Measurements from ENCODE around the gene AQP4.
A peak's percentile ranks its signal among the peaks of the same experiment; 100 is the strongest.

Gene AQP4

GRCh38 chr18:26840965-26841364, 24.5 kb downstream of the AQP4 start:
- Histone ChIP-seq H3K79me2 (ENCODE audit: control insufficient read depth, insufficient read depth, low read length, poor library complexity) (no peaks in the 10 kb centered on the region), H2BK5ac (ENCODE audit: low read depth, low read length, poor library complexity) (no peak overlapping the region), H2AFZ (ENCODE audit: insufficient read depth, low read length, poor library complexity) (no peak overlapping the region)

GRCh38 chr18:26839609-26840008, 25.9 kb downstream of the AQP4 start:
- H3K9ac ChIP-seq (ENCODE audit: low read length), result no peak overlapping the region
- no peak overlapping the region for H4K8ac ChIP-seq (ENCODE audit: low read depth, low read length)
- H3K9me3 ChIP-seq (ENCODE audit: insufficient read depth, low read depth, low read length), result peaks cover 3% of the 10 kb centered on the region
- no peak overlapping the region for H2BK120ac ChIP-seq (ENCODE audit: insufficient read depth, low read length, poor library complexity)
- H3K23ac ChIP-seq (ENCODE audit: low read length), result no peak overlapping the region
- no peak overlapping the region for H2BK5ac ChIP-seq (ENCODE audit: low read depth, low read length, poor library complexity)
- no peak overlapping the region for H4K12ac ChIP-seq (ENCODE audit: low read depth, low read length)
- no peak overlapping the region for H3K18ac ChIP-seq (ENCODE audit: low read length)
- no peaks in the 10 kb centered on the region for H3K79me1 ChIP-seq (ENCODE audit: low read length)
- H3K27ac ChIP-seq (ENCODE audit: low read depth, low read length), result no peak overlapping the region
- H2AFZ ChIP-seq (ENCODE audit: insufficient read depth, low read length, poor library complexity), result no peak overlapping the region
- no peak overlapping the region for H3K4ac ChIP-seq (ENCODE audit: low read depth, low read length)
- no peaks in the 10 kb centered on the region for H3K36me3 ChIP-seq (ENCODE audit: control insufficient read depth in 1 of 2, insufficient read depth in 2 of 2, low read length in 2 of 2)
- no peak overlapping the region for H2BK12ac ChIP-seq (ENCODE audit: low read length)
- WGBS (ENCODE audit: extremely low coverage, insufficient coverage, insufficient read length), result no CpG with 5 or more reads among the region's 2 CpGs
- no peak overlapping the region for H3K14ac ChIP-seq (ENCODE audit: low read length)
- H3K4me3 ChIP-seq (ENCODE audit: low read depth, low read length), result no peak overlapping the region
- H2AK5ac ChIP-seq (ENCODE audit: low read length), result no peak overlapping the region
- H3K27me3 ChIP-seq (ENCODE audit: insufficient read depth, low read length), result no peaks in the 10 kb centered on the region
- no peaks in the 10 kb centered on the region for H3K79me2 ChIP-seq (ENCODE audit: control insufficient read depth, insufficient read depth, low read length, poor library complexity)
- no peak for DNase-seq
- H3K4me2 ChIP-seq (ENCODE audit: low read length), result no peak overlapping the region
- no peaks in the 10 kb centered on the region for H3K4me1 ChIP-seq (ENCODE audit: control insufficient read depth in 1 of 2, insufficient read depth in 2 of 2, low read length in 2 of 2)
- no peak overlapping the region for H4K91ac ChIP-seq (ENCODE audit: low read depth, low read length)

More at GRCh38 chr18:26840965-26841364, 24.5 kb downstream of the AQP4 start:
- H2AK5ac ChIP-seq (ENCODE audit: low read length), result no peak overlapping the region
- no peaks in the 10 kb centered on the region for H3K4me1 ChIP-seq (ENCODE audit: control insufficient read depth in 1 of 2, insufficient read depth in 2 of 2, low read length in 2 of 2)
- no peak overlapping the region for H4K8ac ChIP-seq (ENCODE audit: low read depth, low read length)
- H4K91ac ChIP-seq (ENCODE audit: low read depth, low read length), result no peak overlapping the region
- no peak for DNase-seq
- H3K36me3 ChIP-seq (ENCODE audit: control insufficient read depth in 1 of 2, insufficient read depth in 2 of 2, low read length in 2 of 2), result no peaks in the 10 kb centered on the region
- no peaks in the 10 kb centered on the region for H3K79me1 ChIP-seq (ENCODE audit: low read length)
- H3K4me3 ChIP-seq (ENCODE audit: low read depth, low read length), result no peak overlapping the region
- no peak overlapping the region for H3K27ac ChIP-seq (ENCODE audit: low read depth, low read length)
- WGBS (ENCODE audit: extremely low coverage, insufficient coverage, insufficient read length), result no CpG with 5 or more reads among the region's 5 CpGs
- no peak overlapping the region for H3K14ac ChIP-seq (ENCODE audit: low read length)
- H3K4me2 ChIP-seq (ENCODE audit: low read length), result no peak overlapping the region
- H3K18ac ChIP-seq (ENCODE audit: low read length), result no peak overlapping the region
- no peak overlapping the region for H3K9ac ChIP-seq (ENCODE audit: low read length)
- no peak overlapping the region for H4K12ac ChIP-seq (ENCODE audit: low read depth, low read length)
- H3K23ac ChIP-seq (ENCODE audit: low read length), result no peak overlapping the region
- H3K4ac ChIP-seq (ENCODE audit: low read depth, low read length), result no peak overlapping the region
- H2BK12ac ChIP-seq (ENCODE audit: low read length), result no peak overlapping the region
- no peak overlapping the region for H2BK120ac ChIP-seq (ENCODE audit: insufficient read depth, low read length, poor library complexity)
- no peaks in the 10 kb centered on the region for H3K27me3 ChIP-seq (ENCODE audit: insufficient read depth, low read length)
- H3K9me3 ChIP-seq (ENCODE audit: insufficient read depth, low read depth, low read length), result peaks cover 3% of the 10 kb centered on the region

GRCh38 chr18:26832302-26832701, 33.2 kb downstream of the AQP4 start:
- H3K79me2 ChIP-seq (ENCODE audit: control insufficient read depth, insufficient read depth, low read length, poor library complexity), result no peaks in the 10 kb centered on the region
- no peak overlapping the region for H4K8ac ChIP-seq (ENCODE audit: low read depth, low read length)
- no peak overlapping the region for H2AFZ ChIP-seq (ENCODE audit: insufficient read depth, low read length, poor library complexity)
- H3K27me3 ChIP-seq (ENCODE audit: insufficient read depth, low read length), result no peaks in the 10 kb centered on the region
- no peaks in the 10 kb centered on the region for H3K79me1 ChIP-seq (ENCODE audit: low read length)
- H3K14ac ChIP-seq (ENCODE audit: low read length), result no peak overlapping the region
- H2BK5ac ChIP-seq (ENCODE audit: low read depth, low read length, poor library complexity), result no peak overlapping the region
- H3K23ac ChIP-seq (ENCODE audit: low read length), result no peak overlapping the region
- no peak overlapping the region for H3K4ac ChIP-seq (ENCODE audit: low read depth, low read length)
- DNase-seq, result no peak
- no peak overlapping the region for H4K12ac ChIP-seq (ENCODE audit: low read depth, low read length)
- no peak overlapping the region for H3K4me2 ChIP-seq (ENCODE audit: low read length)
- no peak overlapping the region for H4K91ac ChIP-seq (ENCODE audit: low read depth, low read length)
- H3K4me3 ChIP-seq (ENCODE audit: low read depth, low read length), result peak overlapping the region; percentile 46
- no peak overlapping the region for H2BK120ac ChIP-seq (ENCODE audit: insufficient read depth, low read length, poor library complexity)
- no peak overlapping the region for H3K18ac ChIP-seq (ENCODE audit: low read length)
- H3K27ac ChIP-seq (ENCODE audit: low read depth, low read length), result no peak overlapping the region
- H2AK5ac ChIP-seq (ENCODE audit: low read length), result no peak overlapping the region
- H2BK12ac ChIP-seq (ENCODE audit: low read length), result no peak overlapping the region
- no peaks in the 10 kb centered on the region for H3K9me3 ChIP-seq (ENCODE audit: insufficient read depth, low read depth, low read length)
- H3K4me1 ChIP-seq (ENCODE audit: control insufficient read depth in 1 of 2, insufficient read depth in 2 of 2, low read length in 2 of 2), result no peaks in the 10 kb centered on the region
- no CpG with 5 or more reads among the region's 11 CpGs for WGBS (ENCODE audit: extremely low coverage, insufficient coverage, insufficient read length)
- no peaks in the 10 kb centered on the region for H3K36me3 ChIP-seq (ENCODE audit: control insufficient read depth in 1 of 2, insufficient read depth in 2 of 2, low read length in 2 of 2)
- no peak overlapping the region for H3K9ac ChIP-seq (ENCODE audit: low read length)

GRCh38 chr18:26827581-26827980, 37.9 kb downstream of the AQP4 start:
- Histone ChIP-seq H3K27ac (ENCODE audit: low read depth, low read length) (no peak overlapping the region), H3K79me1 (ENCODE audit: low read length) (no peaks in the 10 kb centered on the region)
- no CpG with 5 or more reads among the region's 3 CpGs for WGBS (ENCODE audit: extremely low coverage, insufficient coverage, insufficient read length)

More at GRCh38 chr18:26827581-26827980, 37.9 kb downstream of the AQP4 start:
- Histone ChIP-seq H3K4me2 (ENCODE audit: low read length) (no peak overlapping the region), H2BK120ac (ENCODE audit: insufficient read depth, low read length, poor library complexity) (no peak overlapping the region), H4K8ac (ENCODE audit: low read depth, low read length) (no peak overlapping the region), H3K23ac (ENCODE audit: low read length) (no peak overlapping the region), H2BK12ac (ENCODE audit: low read length) (no peak overlapping the region), H4K91ac (ENCODE audit: low read depth, low read length) (no peak overlapping the region), H3K14ac (ENCODE audit: low read length) (no peak overlapping the region), H3K27me3 (ENCODE audit: insufficient read depth, low read length) (no peaks in the 10 kb centered on the region), H4K12ac (ENCODE audit: low read depth, low read length) (no peak overlapping the region), H2AK5ac (ENCODE audit: low read length) (no peak overlapping the region), H3K4me3 (ENCODE audit: low read depth, low read length) (no peak overlapping the region), H3K9me3 (ENCODE audit: insufficient read depth, low read depth, low read length) (no peaks in the 10 kb centered on the region), H2BK5ac (ENCODE audit: low read depth, low read length, poor library complexity) (no peak overlapping the region), H2AFZ (ENCODE audit: insufficient read depth, low read length, poor library complexity) (no peak overlapping the region), H3K36me3 (ENCODE audit: control insufficient read depth in 1 of 2, insufficient read depth in 2 of 2, low read length in 2 of 2) (no peaks in the 10 kb centered on the region), H3K18ac (ENCODE audit: low read length) (no peak overlapping the region), H3K79me2 (ENCODE audit: control insufficient read depth, insufficient read depth, low read length, poor library complexity) (no peaks in the 10 kb centered on the region), H3K4me1 (ENCODE audit: control insufficient read depth in 1 of 2, insufficient read depth in 2 of 2, low read length in 2 of 2) (no peaks in the 10 kb centered on the region), H3K9ac (ENCODE audit: low read length) (no peak overlapping the region), H3K4ac (ENCODE audit: low read depth, low read length) (no peak overlapping the region)
- no peak for DNase-seq
